Urinary bladder (tissue), 4 donors: ENCODE data around the gene MYO1E. TPM values are rescaled to one million over a fixed set of nuclear protein-coding genes. Genes with fewer than 3 reads are reported as not detected.

Experiments
- DNase-seq: peaks from one replicate; pipeline ENCODE4 v3.0.0-alpha.2; 2015; ENCODE audit errors: extremely low spot score
- H3K27ac ChIP-seq: one replicate; pipeline ENCODE4 v1.5.1; 2013; ENCODE audit warnings: low read depth, mild to moderate bottlenecking, moderate library complexity
- H3K36me3 ChIP-seq: one replicate; pipeline ENCODE4 v1.6.1; 2013; ENCODE audit warnings: mild to moderate bottlenecking, moderate library complexity; ENCODE audit not compliant: insufficient read depth
- H3K4me1 ChIP-seq: one replicate; pipeline ENCODE4 v1.6.1; 2013; ENCODE audit warnings: mild to moderate bottlenecking, moderate library complexity; ENCODE audit not compliant: insufficient read depth
- H3K4me3 ChIP-seq: one replicate; pipeline ENCODE4 v1.5.1; 2013; ENCODE audit warnings: low read depth, low read length
- WGBS: extraction: QIAGEN DNeasy Blood & Tissue Kit; methylation state at CpG from one replicate; pipeline ENCODE4 v1.1.7; 2013; 5-methylcytosine and 5-hydroxymethylcytosine counted together
- polyA plus RNA-seq: library from polyadenylated mRNA; stranded (reverse); fragments of 200-250 nt; gene quantifications from one replicate; pipeline ENCODE4 v1.2.3, GENCODE V29; 2013
- total RNA-seq: library from RNA; depleted of rRNA; stranded (reverse); fragments of >200 nt; gene quantifications from one replicate; pipeline ENCODE4 v1.2.3, GENCODE V29; 2014
- donor health status: healthy with polysubstance abuse.
- donor health status: healthy.

MYO1E gene
- total and polyA plus RNA-seq, 2 donors: 20.2 to 60.0 TPM

DNA sequence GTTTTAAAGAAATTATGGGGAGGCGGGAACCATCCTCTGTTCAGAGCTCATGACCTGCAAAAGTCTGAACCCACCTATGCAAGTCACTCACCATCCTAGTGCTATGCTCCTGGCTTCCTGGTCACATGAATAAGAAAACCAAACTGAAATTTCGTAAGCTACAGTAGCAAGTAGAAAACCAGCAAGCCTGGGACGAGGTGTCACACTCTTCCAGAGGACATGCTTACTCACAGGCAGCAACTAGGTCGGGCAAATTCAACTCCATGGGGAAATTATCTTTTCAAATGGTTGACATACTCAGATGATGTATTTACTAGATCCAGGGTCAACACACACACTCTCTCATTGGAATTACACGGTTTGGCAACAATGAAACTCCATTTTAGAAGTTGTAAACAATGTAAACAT is 134.7 kb downstream of the MYO1E start:
- H3K4me1 ChIP-seq: no peaks in the 10 kb centered on the region
- no peak overlapping the region for H3K4me3 ChIP-seq
- H3K36me3 ChIP-seq: no peaks in the 10 kb centered on the region
- H3K27ac ChIP-seq: no peak overlapping the region
- 84% methylated on average over 5 of the region's 5 CpGs for WGBS
- no peak for DNase-seq

DNA sequence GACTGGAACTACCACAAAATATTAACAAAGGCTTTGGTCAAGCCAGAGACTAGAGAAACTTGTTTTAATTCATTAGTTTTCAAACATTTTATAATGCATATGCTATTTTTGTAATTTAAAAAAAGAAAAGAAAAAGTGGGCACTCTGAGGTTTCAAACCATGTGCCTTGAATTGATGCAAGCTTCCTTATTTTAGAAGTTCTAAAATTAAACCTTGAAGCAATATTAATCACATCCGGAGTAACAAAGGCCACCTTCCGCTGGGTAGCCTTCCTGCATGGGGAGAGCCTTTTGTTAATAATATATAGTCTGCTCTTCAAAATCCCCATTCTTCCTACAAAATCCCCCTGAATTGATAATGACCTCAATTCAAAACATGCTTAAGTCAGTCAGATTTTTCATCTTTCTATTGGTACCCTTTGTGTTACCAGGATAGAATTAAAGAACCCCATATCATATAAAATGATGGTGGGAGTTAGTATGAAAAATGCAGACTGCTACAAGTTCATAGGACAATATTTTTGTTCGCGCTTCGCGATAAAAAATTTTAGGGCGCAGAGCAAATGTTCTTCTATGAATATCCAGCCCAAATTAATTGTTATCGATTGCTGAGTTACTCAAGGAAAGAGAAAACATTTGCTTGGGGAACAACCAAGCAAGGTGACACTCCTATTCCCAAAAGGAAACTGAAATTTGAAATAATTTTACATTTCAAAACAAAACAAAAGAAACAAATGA is 135.4 kb downstream of the MYO1E start:
- Histone ChIP-seq H3K4me1 (no peaks in the 10 kb centered on the region), H3K4me3 (no peak overlapping the region), H3K27ac (no peak overlapping the region), H3K36me3 (no peaks in the 10 kb centered on the region)
- no peak for DNase-seq
- WGBS: 86% methylated on average over 8 of the region's 8 CpGs

DNA sequence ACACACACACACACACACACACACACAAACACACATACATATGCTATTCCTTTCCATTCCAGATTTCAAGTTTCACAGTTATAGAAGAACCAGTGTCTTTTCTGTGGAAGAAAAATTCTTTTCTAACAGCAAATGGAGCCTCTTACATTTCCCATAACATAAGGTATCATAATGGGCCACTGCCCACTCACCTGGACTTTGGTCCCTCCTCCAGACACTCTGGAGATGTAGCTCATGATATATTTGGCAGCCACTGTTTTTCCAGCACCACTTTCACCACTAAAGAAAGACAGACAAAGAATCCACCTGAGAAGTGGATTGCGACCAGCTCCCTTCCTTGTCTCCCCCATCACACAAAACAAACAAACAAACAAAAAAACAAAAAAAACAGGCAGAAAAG is 136.3 kb downstream of the MYO1E start:
- no peak for DNase-seq

DNA sequence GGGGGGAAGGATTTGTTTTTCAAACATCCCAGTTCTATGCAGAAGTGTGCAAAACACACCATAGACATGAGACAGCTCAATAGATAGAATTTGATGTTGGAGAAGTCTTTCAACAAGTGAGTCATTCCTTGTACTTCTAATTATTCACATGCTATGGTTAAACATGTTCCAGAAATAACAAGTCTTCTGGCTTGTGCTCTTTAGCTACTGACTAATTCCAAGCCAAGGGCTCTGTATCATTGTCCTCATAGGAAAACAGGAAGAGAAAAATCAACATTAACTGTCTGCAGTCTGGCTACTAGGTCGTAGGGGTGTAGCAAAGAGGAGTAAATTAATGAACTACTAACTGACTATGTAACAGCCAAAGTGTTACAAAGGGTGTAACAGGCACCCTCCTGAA is 140.2 kb downstream of the MYO1E start:
- WGBS: 43% methylated on average over 1 of the region's 1 CpG
- H3K36me3 ChIP-seq: no peaks in the 10 kb centered on the region
- H3K27ac ChIP-seq: no peak overlapping the region
- H3K4me3 ChIP-seq: no peak overlapping the region
- DNase-seq: no peak
- H3K4me1 ChIP-seq: no peaks in the 10 kb centered on the region

More for the DNA sequence above, 136.3 kb downstream of the MYO1E start:
- H3K4me1 ChIP-seq: no peaks in the 10 kb centered on the region
- no peak overlapping the region for H3K4me3 ChIP-seq
- 97% methylated on average over 1 of the region's 1 CpG for WGBS
- no peak overlapping the region for H3K27ac ChIP-seq
- H3K36me3 ChIP-seq: no peaks in the 10 kb centered on the region

DNA sequence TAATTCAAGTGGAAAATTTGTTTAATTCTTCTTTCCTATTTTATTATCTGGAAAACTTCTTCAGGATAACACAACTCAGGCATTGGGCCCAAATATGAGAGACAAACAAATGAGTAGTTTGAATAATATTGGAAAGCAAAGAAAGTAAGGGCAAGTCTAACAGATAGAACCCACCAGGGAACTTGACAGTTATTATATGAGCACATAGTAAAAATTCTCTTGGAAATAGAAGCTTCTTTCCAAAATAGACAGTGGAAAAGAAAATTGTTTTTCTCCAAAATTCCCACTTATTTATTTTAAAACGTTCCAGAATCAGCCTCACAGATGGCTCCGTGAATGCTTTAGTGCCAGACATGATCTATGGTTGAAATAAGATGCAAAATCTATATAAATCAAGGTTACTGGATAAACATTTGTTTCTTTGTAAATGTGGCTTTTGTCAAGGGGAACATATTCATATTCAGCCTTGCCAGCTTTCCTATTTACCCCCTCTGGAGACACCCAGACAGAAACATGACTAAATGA is 142.1 kb downstream of the MYO1E start:
- WGBS: 54% methylated on average over 2 of the region's 2 CpGs
- Histone ChIP-seq H3K4me1 (no peaks in the 10 kb centered on the region), H3K27ac (no peak overlapping the region), H3K36me3 (no peaks in the 10 kb centered on the region), H3K4me3 (no peak overlapping the region)
- no peak for DNase-seq

DNA sequence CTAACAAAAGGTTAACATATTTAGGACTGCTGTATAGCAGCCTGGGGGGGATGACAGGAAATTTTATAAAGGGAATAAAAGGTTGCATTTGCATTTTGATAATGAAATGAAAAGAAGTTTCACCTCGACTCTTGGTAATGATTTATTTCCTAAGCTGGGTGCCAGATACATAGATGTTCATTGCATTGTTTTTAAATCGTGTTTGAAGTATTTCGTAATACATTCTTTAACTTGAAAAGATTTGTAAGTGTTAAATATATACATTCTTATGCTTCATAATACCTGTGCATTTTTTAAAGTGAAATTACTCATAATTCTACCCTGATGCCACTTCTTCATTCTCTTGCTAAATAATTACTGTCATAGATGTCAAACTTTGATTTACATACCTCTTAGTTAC is 143.2 kb downstream of the MYO1E start:
- DNase-seq: no peak
- WGBS: 77% methylated on average over 3 of the region's 3 CpGs
- no peaks in the 10 kb centered on the region for H3K4me1 ChIP-seq
- H3K36me3 ChIP-seq: no peaks in the 10 kb centered on the region
- H3K4me3 ChIP-seq: no peak overlapping the region
- H3K27ac ChIP-seq: no peak overlapping the region

DNA sequence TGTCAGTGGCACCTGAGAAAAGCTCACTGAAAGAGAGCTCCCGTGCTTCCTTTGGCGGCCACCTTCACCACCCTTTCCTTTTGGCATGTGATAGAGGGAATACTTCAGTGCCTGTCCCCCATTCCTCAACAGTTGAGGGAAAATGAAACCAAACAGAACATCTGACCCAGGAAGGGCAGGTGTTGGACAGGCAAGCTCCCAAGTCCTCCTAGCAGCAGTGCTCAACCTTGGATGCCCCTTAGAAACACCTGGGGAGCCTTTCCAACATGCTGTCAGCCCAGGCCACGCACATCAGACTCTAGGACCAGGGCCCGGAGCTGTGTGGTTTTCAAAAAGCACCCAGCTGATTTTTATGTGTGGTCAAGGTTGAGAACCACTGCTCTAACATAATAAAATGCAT is 143.7 kb downstream of the MYO1E start:
- DNase-seq: no peak
- H3K27ac ChIP-seq: no peak overlapping the region

DNA sequence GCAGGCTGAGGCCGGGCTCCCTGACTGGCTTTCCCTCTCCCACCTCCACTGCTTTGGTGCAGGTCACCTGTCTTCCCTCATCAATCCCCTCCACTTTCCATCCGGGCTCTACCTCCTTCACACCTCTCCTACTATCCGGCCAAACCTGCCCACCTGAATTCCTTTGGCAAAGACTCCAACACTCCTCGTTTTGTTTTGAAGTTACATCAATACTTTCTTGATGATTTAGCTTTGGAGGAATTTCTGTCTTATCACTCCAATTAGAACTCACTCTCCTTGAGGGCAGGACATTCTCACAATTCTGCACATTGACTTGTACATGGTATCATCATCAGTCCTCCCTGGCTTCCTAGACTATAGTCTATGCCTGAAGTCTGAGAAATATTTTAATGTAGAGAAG is 145.7 kb downstream of the MYO1E start:
- WGBS: 90% methylated on average over 4 of the region's 4 CpGs
- Histone ChIP-seq H3K36me3 (no peaks in the 10 kb centered on the region), H3K4me1 (no peaks in the 10 kb centered on the region), H3K27ac (no peak overlapping the region), H3K4me3 (no peak overlapping the region)
- DNase-seq: no peak

More for the DNA sequence above, 143.7 kb downstream of the MYO1E start:
- 82% methylated on average over 4 of the region's 4 CpGs for WGBS
- Histone ChIP-seq H3K4me3 (no peak overlapping the region), H3K36me3 (no peaks in the 10 kb centered on the region), H3K4me1 (no peaks in the 10 kb centered on the region)

DNA sequence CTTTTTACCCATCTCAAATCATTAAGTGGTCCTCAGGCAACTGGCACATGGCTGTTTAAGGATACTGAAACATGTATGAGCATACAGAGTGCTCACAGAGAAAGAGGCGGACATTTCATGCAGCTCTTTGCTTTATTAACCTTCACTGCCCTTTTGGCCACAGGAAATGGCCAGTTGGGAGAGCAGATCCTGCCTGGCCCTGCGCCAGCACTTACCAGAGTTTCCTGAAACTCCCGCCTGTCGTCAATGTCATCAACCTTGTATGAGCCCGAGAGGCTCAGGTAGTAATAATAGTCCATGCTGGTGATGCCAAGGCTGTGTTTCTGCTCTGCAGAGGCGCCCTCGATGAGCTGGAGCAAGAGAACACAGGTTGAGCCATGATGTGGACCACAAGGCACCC is 148.2 kb downstream of the MYO1E start:
- Histone ChIP-seq H3K27ac (no peak overlapping the region), H3K36me3 (no peaks in the 10 kb centered on the region), H3K4me1 (no peaks in the 10 kb centered on the region), H3K4me3 (no peak overlapping the region)
- DNase-seq: no peak
- 86% methylated on average over 7 of the region's 7 CpGs for WGBS

DNA sequence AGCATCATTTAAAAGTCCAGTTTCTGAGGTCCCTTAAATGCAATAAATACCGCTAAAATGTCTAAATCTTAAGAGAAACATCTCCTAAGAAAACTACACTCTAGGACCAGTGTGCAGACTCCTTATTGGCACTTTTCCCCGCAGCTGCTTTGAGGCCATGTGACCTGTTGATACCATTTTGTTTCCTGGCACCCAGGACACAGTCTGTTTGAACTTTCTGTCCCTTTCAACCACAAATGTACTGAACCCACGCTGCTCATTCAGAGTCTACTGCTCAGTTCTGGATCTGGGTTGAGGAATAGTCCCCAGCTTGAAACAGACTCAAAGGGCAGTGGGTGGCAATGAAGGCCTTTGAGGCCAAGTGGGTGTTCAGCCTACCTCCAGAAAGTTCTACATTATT is 148.9 kb downstream of the MYO1E start:
- 75% methylated on average over 3 of the region's 3 CpGs for WGBS
- Histone ChIP-seq H3K27ac (no peak overlapping the region), H3K36me3 (no peaks in the 10 kb centered on the region), H3K4me3 (no peak overlapping the region), H3K4me1 (no peaks in the 10 kb centered on the region)
- no peak for DNase-seq

DNA sequence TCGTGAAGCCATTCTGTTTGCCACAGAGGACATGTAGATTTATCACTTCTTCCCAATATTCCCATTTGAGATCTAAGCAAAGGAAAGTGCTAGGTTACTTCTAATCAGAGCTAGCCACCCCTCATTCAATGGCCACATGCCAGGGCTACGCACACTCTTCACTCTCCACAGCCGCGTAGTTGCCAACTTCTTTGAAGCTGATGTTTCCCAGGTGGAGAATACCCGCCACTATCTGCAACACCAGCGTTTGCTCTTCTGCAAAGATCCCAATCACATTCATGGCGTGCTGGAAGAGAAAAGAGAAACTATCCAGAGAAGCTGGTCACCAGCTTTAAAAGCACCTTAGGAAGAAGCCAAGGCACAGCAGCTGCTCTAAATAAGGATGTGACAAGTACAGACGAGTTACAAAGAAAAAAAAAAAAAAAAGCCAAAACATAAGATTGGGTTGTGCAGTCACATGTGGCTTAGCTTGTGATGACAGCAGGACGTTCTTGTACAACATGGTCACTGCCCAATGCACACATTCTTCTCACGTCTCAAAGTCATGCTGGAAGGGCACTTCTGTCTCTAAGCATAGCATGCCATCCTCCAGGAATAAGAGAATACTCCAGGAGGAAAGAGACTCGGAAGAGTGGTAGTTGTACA is 149.6 kb downstream of the MYO1E start:
- no peak for DNase-seq
- WGBS: 63% methylated on average over 11 of the region's 11 CpGs
- H3K4me1 ChIP-seq: no peaks in the 10 kb centered on the region
- H3K4me3 ChIP-seq: no peak overlapping the region
- H3K27ac ChIP-seq: no peak overlapping the region
- H3K36me3 ChIP-seq: no peaks in the 10 kb centered on the region

DNA sequence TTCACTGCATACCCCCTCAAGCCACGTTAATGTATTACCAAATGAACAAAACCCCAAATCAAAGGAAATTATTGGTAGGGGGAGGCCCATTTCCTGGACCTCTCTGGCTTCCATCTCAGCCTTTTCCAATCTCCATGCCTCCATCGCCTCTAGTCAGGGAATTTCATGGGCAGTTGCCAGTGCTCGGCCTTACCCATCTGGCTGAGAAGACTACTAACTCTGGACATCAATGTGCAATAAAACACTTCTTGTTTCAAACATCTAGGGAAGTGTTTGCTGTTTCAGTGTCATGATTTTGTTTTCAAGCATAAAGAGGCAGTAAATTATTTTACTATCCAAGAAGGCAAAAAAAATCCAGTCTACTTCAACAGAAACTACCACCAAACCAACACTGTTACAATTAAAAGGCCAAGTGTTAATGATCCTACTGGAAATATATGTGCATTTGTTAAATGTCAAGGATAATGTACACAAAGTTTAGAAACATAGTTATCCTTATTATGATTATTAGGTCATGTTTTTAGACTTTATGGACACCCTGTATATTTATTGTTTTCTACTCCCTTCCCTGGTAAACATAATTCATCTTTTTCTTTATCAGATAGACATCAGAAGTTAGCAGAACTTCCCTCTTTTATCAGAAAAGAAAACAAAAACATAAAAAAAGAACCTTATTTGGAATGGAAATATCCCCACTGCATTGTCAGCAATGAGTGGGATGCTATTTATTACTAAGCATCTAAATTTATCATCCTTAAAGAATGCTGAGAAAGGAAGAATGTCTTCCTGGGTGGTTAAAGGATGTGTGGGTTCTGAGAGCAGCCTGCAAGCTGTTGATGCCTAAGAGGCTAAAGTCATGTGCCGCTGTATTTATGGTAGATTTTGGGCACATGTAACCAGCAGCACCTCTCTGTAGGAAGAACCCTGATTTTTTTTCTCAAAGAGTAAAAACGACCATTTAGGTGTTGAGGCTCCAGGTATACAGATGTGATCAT is 150.9 kb downstream of the MYO1E start:
- 61% methylated on average over 5 of the region's 5 CpGs for WGBS
- Histone ChIP-seq H3K36me3 (no peaks in the 10 kb centered on the region), H3K27ac (no peak overlapping the region)

DNA sequence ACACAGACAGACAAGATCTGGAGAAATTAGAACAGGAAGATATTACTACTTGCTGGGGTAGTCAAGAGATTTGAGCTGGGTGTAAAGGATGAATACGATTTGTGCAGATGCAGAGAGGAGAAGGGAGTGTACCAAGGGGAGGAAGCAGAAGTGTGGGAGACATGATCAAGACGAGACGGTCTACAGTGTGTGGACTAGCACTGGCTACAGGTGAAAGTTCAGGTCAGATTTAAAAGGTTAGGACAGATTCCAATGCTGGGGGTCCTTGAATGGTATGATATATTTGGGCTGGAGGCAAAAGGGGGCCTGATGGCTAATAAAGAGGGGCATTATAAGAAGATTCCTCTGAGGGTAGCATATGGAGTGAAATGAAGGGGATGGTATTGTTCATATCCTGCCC is 154.0 kb downstream of the MYO1E start:
- no peaks in the 10 kb centered on the region for H3K36me3 ChIP-seq
- WGBS: 84% methylated on average over 3 of the region's 3 CpGs
- no peak overlapping the region for H3K27ac ChIP-seq
- H3K4me1 ChIP-seq: no peaks in the 10 kb centered on the region
- no peak for DNase-seq
- no peak overlapping the region for H3K4me3 ChIP-seq

More for the DNA sequence above, 150.9 kb downstream of the MYO1E start:
- no peak for DNase-seq
- no peaks in the 10 kb centered on the region for H3K4me1 ChIP-seq
- no peak overlapping the region for H3K4me3 ChIP-seq
